ENCODE results near the gene TPSG1.

TPSG1 gene

DNA sequence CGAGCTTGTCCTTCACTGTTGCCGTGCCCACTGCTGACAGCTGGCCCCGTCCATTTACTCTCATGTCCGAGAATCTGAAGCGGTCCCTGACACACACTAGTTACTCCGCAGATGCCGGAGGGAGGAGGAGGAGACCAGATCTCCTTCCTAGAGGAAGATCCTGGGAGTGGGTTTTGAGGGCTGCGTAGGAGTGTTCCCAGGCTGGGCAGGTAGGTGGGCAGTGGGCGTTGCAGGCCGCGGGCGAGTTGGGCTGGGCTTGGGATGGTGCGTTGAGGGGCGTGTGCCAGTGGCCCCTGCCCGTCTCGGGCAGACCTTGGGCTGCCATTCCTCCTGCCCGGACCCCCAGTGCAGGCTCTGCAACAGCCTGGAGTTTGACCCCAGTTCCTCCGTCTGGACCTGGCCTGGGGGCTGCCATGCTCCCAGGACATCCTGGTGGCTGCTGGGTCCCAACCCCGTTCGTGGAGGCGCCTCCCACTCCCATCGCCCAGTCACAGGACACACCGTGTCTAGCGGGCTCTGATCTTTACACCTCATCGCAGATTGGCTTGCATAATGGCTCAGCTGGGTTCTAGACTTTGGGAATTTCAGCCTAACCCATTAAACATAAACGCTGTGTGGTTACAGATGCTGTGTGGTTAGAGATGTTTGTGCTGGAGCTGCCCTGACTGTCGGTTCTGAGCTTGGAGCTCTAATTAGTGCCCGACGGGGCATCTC lies 49.3 kb downstream of the TPSG1 start:
- DNase-seq = no peak

- no peak for DNase-seq
These were observed 50.4 kb downstream of the TPSG1 start for GRCh38 chr16:1174477-1175357.

DNA sequence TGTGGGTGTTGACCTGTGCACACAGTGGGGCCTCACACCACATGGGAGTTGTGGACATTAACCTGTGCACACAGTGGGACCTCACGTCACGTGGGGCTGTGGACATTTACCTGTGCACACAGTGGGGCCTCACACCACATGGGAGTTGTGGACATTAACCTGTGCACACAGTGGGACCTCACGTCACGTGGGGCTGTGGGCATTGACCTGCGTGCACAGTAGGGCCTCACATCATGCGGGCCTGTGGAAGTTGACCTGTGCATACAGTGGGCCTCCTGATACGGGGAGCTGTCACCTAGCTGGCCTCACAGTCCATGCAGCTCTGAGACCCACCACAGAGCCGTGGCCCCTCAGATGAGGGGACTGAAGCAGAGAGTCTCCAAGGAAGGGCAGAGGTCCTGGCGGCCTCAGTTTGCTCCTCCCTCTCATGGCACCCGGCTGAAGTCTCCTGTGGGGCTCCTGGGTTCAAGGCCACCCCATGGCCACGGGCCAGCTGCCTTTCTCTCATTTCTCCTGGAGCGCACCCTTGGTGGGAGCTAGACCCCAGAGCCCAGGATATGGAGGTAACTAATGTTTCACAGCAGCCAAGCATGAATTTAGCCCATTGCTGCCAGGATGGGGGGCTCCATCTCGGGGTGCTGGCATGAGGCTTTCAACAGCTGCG lies 51.1 kb downstream of the TPSG1 start:
- no peak for DNase-seq

DNA sequence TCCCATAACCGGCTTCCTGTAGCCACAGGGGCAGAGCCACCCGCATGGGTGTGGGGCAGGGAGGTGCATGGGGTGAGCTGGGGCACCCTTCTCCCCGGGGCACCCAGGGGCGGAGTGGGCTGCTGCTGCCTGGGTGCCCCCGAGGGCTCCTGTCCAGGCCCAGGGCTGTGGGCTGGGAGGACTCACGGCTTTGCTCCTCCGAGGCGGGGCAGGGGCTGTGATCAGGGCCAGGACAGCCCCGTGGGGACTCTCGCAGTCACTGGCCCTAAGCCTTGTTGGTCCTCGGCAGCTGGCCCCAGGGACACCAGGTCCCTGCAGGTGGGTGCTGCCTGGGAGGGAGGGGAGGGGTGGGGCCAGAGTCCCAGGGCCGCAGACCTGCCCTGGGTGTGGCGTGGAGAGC lies 52.4 kb downstream of the TPSG1 start:
- no peak for DNase-seq

DNA sequence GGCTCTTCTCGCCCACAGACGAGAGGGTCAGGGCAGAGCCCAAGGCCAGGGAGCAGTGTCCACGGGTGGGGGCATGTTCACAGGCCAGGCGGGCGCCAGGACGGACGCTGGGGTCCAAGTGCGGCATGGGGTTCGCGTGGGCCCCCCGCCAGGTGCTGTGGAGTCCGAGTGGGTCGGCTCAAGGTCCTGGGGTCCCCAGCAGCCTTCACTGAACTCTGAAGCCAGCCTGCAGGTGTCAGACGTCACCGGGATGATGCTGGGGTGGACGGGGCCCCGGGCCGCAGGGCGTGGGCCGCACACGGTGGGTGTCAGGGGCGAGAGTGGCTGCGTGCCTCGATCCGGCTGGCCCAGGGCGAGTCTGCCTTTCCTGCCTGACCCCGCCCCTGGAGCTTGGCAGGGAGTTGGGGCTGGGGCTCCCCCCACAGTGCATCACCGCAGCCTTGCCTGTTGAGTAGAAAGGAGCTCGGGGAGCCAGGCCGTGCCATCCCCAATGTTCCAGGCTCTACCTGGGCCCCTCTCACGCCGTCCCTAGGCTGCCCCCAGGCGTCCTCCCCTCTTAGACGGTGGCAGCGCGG lies 53.1 kb downstream of the TPSG1 start:
- no peak for DNase-seq
